Thyroid gland (tissue), 4 donors: ENCODE results near the gene JTB.

ENCODE experiments used
- POLR2A ChIP-seq, 2 donors: fragments of 450-650 bp; IDR thresholded peaks; one replicate each; pipeline ENCODE4 v1.6.1; 2017; ENCODE audit warnings: antibody characterized with exemption in 2 of 2, mild to moderate bottlenecking in 2 of 2, moderate library complexity in 1 of 2
- TF ChIP-seq, protein P1 (sequence below), 6 experiments: fragments of 200-600 bp in 3 of 6; fragments of 450-650 bp in 3 of 6; sonication (generic) in 3 of 6; IDR thresholded peaks; one replicate each; pipeline ENCODE4 v1.5.1; 2016 to 2019; ENCODE audit warnings: antibody characterized with exemption in 6 of 6, mild to moderate bottlenecking in 2 of 6, inconsistent platforms in 1 of 6, moderate library complexity in 1 of 6

DNA sequence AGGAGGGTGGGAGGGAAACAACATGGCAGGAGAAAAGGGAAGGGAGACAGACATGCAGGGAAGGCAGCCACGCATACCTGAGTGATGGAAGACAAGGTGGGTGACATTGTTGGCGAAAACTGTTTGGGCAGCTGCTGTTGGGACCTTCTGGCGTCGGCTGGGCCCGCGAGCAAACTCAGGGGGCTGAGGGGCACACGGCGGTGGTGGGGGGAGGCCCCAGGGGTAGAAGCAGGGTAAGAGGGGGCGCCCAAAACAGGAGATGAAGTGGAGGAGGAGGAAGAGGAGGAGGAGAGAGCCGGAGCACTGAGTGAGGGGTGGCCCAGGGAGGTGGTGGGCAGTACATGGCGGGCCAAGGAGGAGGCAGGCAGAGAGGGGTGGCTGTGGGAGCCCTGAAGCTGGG is 26.3 kb downstream of the JTB start:
- TF ChIP-seq, protein P1, sequence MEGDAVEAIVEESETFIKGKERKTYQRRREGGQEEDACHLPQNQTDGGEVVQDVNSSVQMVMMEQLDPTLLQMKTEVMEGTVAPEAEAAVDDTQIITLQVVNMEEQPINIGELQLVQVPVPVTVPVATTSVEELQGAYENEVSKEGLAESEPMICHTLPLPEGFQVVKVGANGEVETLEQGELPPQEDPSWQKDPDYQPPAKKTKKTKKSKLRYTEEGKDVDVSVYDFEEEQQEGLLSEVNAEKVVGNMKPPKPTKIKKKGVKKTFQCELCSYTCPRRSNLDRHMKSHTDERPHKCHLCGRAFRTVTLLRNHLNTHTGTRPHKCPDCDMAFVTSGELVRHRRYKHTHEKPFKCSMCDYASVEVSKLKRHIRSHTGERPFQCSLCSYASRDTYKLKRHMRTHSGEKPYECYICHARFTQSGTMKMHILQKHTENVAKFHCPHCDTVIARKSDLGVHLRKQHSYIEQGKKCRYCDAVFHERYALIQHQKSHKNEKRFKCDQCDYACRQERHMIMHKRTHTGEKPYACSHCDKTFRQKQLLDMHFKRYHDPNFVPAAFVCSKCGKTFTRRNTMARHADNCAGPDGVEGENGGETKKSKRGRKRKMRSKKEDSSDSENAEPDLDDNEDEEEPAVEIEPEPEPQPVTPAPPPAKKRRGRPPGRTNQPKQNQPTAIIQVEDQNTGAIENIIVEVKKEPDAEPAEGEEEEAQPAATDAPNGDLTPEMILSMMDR (IDR thresholded peaks at IDR 0.05): no peak
- no peak for TF ChIP-seq POLR2A (IDR thresholded peaks at IDR 0.05)
